Sigmoid colon (tissue), 4 donors: ENCODE results near the gene SYNE2.

Source experiments
- CTCF ChIP-seq, 4 experiments: fragments of 450-650 bp in 3 of 4; fragments of 200-600 bp in 1 of 4; IDR thresholded peaks; one replicate each; pipeline ENCODE4 v1.5.1; 2016 to 2019; ENCODE audit warnings: antibody characterized with exemption in 4 of 4, mild to moderate bottlenecking in 3 of 4, moderate library complexity in 2 of 4
- EP300 ChIP-seq, 4 donors: sonication (generic); formaldehyde crosslinking; IDR thresholded peaks; one replicate each; pipeline ENCODE4 v1.6.1; 2017; ENCODE audit warnings: antibody characterized with exemption in 4 of 4
- POLR2A ChIP-seq, 2 donors: fragments of 450-650 bp; IDR thresholded peaks; one replicate each; pipeline ENCODE4 v1.6.1; 2016; ENCODE audit warnings: antibody characterized with exemption in 2 of 2, mild to moderate bottlenecking in 2 of 2, moderate library complexity in 2 of 2
- POLR2AphosphoS5 ChIP-seq, 4 donors: sonication (generic); formaldehyde crosslinking; IDR thresholded peaks; one replicate each; pipeline ENCODE4 v1.6.1; 2017; ENCODE audit warnings: antibody characterized with exemption in 4 of 4

GRCh38 chr14:64217834-64218233 lies 365.0 kb downstream of the SYNE2 start:
- no peak for TF ChIP-seq CTCF (IDR thresholded peaks at IDR 0.05)
- no peak for TF ChIP-seq POLR2AphosphoS5 (IDR thresholded peaks at IDR 0.05)
- no peak for TF ChIP-seq POLR2A (IDR thresholded peaks at IDR 0.05)
- TF ChIP-seq EP300 (IDR thresholded peaks at IDR 0.05), result no peak
